ENCODE measurements around the gene GNG4. TPM values are rescaled to one million over a fixed set of nuclear protein-coding genes. Genes with fewer than 3 reads are reported as not detected.

Gene GNG4
- total and polyA plus RNA-seq, 2 of the 4 experiments (the other 2 are of a cell fraction): 0.18 to 0.29 TPM

GRCh38 chr1:235661568-235661967 is 12.0 kb upstream of the GNG4 start:
- dilution Hi-C loops (cut with HindIII; ENCODE audit: low sequenced_read_pairs, unreplicated experiment) (no loop called here), intact Hi-C loops (cut with micrococcal nuclease) (no loop called here), in situ Hi-C loops (cut with MboI; ENCODE audit: low sequenced_read_pairs) (no loop called here)
- no peaks in the 10 kb centered on the region for H3K4me1 ChIP-seq (ENCODE audit: control insufficient read depth, insufficient read depth, low read length)
- H3K56ac ChIP-seq (ENCODE audit: extremely low read depth, insufficient read depth, low read length): no peak overlapping the region
- no peak overlapping the region for H2BK5ac ChIP-seq (ENCODE audit: low read depth, low read length, poor library complexity, severe bottlenecking)
- 0 out of 2 replicates have a peak, but pooled peaks cover 3% of the 10 kb centered on the region for H3K36me3 ChIP-seq (ENCODE audit: control insufficient read depth, insufficient read depth, low read length)
- no peak overlapping the region for H2AK9ac ChIP-seq (replicated peaks; ENCODE audit: low read depth, low read length, poor library complexity)
- POLR2A ChIA-PET (ENCODE audit: unreplicated experiment): no interaction called here
- H2AFZ ChIP-seq (replicated peaks; ENCODE audit: low read length, poor library complexity): no peak overlapping the region
- H4K91ac ChIP-seq (ENCODE audit: insufficient read depth, low read depth, low read length): no peak overlapping the region
- no peak overlapping the region for H3K27ac ChIP-seq (ENCODE audit: insufficient read depth, low read length)
- H2BK20ac ChIP-seq (ENCODE audit: low read depth, low read length): no peak overlapping the region
- H3K23ac ChIP-seq (ENCODE audit: low read depth, low read length): no peak overlapping the region
- H2BK15ac ChIP-seq (ENCODE audit: low read depth, low read length): no peak overlapping the region
- H3K79me1 ChIP-seq (ENCODE audit: low read depth in 1 of 2, low read length in 2 of 2): no peaks in the 10 kb centered on the region
- H3K18ac ChIP-seq (ENCODE audit: low read depth, low read length): no peak overlapping the region
- no peak overlapping the region for H3K9ac ChIP-seq (ENCODE audit: low read depth, low read length)
- no peak overlapping the region for H4K8ac ChIP-seq (ENCODE audit: low read depth in 2 of 2, low read length in 2 of 2)
- DNase-seq: no peak
- H3K27me3 ChIP-seq (ENCODE audit: control insufficient read depth, insufficient read depth, low read length): no peaks in the 10 kb centered on the region
- no peak overlapping the region for H4K5ac ChIP-seq (ENCODE audit: low read depth, low read length)
- H2AK5ac ChIP-seq (ENCODE audit: low read depth, low read length): no peak overlapping the region
- CTCF ChIA-PET: interaction anchor here (1.2 kb wide), 1 partner anchor 310 kb away, joined by 3 read pairs; no protein-coding TSS in a partner anchor
- ATAC-seq (ENCODE audit: low read depth): no peak
- H3K9me3 ChIP-seq (ENCODE audit: control insufficient read depth, insufficient read depth, low read length): no peaks in the 10 kb centered on the region
- no TSS peak for BruUV-seq (replicated peaks)
- H3K14ac ChIP-seq (replicated peaks; ENCODE audit: low read depth, low read length): no peak overlapping the region
- WGBS, 2 experiments (ENCODE audit: extremely low coverage in 2 of 2, insufficient read length in 1 of 2): no CpG with 5 or more reads among the region's 2 CpGs
- H3K4me2 ChIP-seq (ENCODE audit: low read depth, low read length): no peak overlapping the region
- H3K4ac ChIP-seq (ENCODE audit: low read depth, low read length): no peak overlapping the region
- H4K20me1 ChIP-seq (ENCODE audit: insufficient read depth, low read length): no peaks in the 10 kb centered on the region
- TF ChIP-seq CEBPB (IDR thresholded peaks at IDR 0.05; ENCODE audit: low read depth, low read length) (no peak), POLR2A (IDR thresholded peaks at IDR 0.05; ENCODE audit: low read depth, low read length) (no peak), USF2 (IDR thresholded peaks at IDR 0.05; ENCODE audit: low read depth, low read length) (no peak), FOS (IDR thresholded peaks at IDR 0.05; ENCODE audit: low read depth, low read length) (no peak), MXI1 (IDR thresholded peaks at IDR 0.05; ENCODE audit: borderline replicate concordance, low read depth, low read length) (no peak), ELK1 (IDR thresholded peaks at IDR 0.05; ENCODE audit: borderline replicate concordance, low read depth, low read length) (no peak), RFX5 (IDR thresholded peaks at IDR 0.05; ENCODE audit: low read depth, low read length) (no peak), MAZ (IDR thresholded peaks at IDR 0.05; ENCODE audit: borderline replicate concordance, low read depth, low read length) (no peak), BHLHE40 (IDR thresholded peaks at IDR 0.05; ENCODE audit: low read depth, low read length) (no peak), MAFK (IDR thresholded peaks at IDR 0.05; ENCODE audit: low read depth, low read length) (no peak), CTCF (conservative IDR thresholded peaks at IDR 0.05; ENCODE audit: low read depth, low read length) (no peak), SMC3 (IDR thresholded peaks at IDR 0.05; ENCODE audit: low read depth, low read length) (no peak), CHD1 (IDR thresholded peaks at IDR 0.05; ENCODE audit: low read depth, low read length) (no peak), RCOR1 (IDR thresholded peaks at IDR 0.05; ENCODE audit: insufficient replicate concordance, low read length) (no peak), RAD21 (IDR thresholded peaks at IDR 0.05; ENCODE audit: low read length) (no peak), NFE2L2 (IDR thresholded peaks at IDR 0.05; ENCODE audit: low read depth, low read length) (no peak)
- H3K9me1 ChIP-seq (ENCODE audit: insufficient read depth, low read length): 0 out of 2 replicates have a peak, but pooled peaks cover 5% of the 10 kb centered on the region
- H3K4me3 ChIP-seq (ENCODE audit: insufficient read depth, low read depth, low read length): no peak overlapping the region
- H2BK120ac ChIP-seq (ENCODE audit: low read depth, low read length): no peak overlapping the region
